ENCODE measurements around the gene ECE1.

The ECE1 gene

GRCh38 chr1:21318057-21318713 lies 27.9 kb upstream of the ECE1 start:
- no peaks in the 10 kb centered on the region for H3K27me3 ChIP-seq (replicated peaks; ENCODE audit: control insufficient read depth, insufficient read depth, low read length)
- no peak for DNase-seq (ENCODE audit: extremely low read depth, insufficient read length)
- H3K4me3 ChIP-seq (replicated peaks; ENCODE audit: low read depth, low read length), result no peak overlapping the region
- TF ChIP-seq, protein P1, sequence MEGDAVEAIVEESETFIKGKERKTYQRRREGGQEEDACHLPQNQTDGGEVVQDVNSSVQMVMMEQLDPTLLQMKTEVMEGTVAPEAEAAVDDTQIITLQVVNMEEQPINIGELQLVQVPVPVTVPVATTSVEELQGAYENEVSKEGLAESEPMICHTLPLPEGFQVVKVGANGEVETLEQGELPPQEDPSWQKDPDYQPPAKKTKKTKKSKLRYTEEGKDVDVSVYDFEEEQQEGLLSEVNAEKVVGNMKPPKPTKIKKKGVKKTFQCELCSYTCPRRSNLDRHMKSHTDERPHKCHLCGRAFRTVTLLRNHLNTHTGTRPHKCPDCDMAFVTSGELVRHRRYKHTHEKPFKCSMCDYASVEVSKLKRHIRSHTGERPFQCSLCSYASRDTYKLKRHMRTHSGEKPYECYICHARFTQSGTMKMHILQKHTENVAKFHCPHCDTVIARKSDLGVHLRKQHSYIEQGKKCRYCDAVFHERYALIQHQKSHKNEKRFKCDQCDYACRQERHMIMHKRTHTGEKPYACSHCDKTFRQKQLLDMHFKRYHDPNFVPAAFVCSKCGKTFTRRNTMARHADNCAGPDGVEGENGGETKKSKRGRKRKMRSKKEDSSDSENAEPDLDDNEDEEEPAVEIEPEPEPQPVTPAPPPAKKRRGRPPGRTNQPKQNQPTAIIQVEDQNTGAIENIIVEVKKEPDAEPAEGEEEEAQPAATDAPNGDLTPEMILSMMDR (IDR thresholded peaks at IDR 0.05; ENCODE audit: insufficient read depth, low read length, poor library complexity, severe bottlenecking), result no peak
- H3K36me3 ChIP-seq (ENCODE audit: control insufficient read depth, insufficient read depth, low read length), result no peaks in the 10 kb centered on the region

DNA sequence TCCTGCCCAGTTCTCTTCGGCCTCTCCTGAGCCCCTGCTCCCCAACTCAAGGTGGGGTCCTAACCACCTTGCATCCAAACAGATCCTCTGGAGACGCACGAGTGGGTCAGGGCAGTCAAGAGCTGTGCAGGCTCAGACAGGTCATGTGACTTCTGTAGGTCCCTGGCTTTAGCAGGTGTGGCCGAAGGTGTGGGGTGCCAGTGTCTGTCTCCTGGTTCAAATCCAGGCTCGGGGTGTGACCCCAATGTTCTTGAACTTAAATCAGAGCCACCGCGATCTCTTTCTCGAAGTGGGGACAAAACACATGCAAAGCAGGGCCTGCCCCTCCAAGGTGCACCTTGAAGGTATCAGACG lies 27.4 kb upstream of the ECE1 start:
- Histone ChIP-seq H3K36me3 (ENCODE audit: control insufficient read depth, insufficient read depth, low read length) (no peaks in the 10 kb centered on the region), H3K27me3 (replicated peaks; ENCODE audit: control insufficient read depth, insufficient read depth, low read length) (no peaks in the 10 kb centered on the region), H3K4me3 (replicated peaks; ENCODE audit: low read depth, low read length) (no peak overlapping the region)
- no peak for DNase-seq (ENCODE audit: extremely low read depth, insufficient read length)
- TF ChIP-seq, protein P1 (IDR thresholded peaks at IDR 0.05; ENCODE audit: insufficient read depth, low read length, poor library complexity, severe bottlenecking), result no peak

DNA sequence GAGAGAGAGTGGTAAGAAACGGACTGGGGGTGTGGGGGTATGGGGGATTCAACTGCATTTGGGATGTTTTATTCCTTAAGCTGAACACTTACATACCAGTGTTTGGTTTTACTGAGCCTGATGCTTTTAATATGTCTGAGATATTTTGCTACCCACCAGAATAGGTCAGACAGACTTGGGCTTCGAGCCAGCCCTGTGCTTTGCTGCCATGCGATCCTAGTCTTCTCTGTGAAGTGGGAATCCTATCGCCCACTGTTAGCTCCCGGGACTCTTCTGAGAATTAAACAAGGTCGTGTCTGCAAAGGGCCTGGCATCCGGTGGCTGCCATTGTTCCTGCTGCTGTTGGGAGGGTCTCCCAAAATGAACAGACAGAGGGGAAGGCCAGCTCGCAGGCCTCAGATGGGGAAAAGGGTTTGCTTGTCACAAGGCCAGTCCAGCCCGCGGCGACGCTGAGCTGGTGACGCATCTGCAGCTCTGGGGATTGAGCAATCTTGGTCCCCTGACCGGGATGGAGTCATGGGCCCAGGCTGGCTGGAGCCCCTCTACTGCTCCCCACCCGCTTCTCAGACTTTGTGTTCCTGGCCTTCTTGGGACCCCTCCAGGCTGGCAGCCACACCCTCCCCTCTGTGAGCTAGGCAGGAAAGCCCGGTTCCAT lies 26.9 kb upstream of the ECE1 start:
- DNase-seq (ENCODE audit: extremely low read depth, insufficient read length), result no peak

DNA sequence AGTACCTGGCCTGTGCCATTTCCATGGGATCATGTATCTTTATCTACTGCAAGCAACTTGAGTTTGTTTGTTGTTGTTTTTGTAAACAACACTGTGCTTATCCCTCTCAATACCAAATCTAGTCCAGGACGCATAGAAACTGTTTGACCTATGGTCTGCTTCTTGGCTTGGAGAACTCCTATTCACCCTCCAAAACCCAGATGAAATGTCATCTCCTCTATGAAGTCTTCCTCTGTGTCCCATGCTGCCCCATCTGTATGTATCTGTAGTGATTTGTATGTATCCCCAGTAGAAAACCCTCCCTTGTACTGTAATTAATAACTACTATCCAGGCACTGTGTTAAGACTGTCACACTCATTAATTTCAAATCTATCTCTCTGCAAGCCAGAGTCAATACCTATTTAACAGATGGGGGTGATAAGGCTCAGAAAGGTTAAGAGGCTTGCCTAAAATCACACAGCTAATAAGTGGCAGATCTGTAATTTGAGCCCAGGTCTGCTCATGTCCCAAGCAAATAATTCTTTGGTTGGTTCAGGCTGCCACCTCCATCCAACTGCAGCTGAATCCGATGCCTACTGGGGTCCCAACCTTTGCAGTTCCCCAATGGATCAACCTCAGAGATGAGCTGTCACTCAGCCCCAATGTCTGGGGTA lies 24.6 kb upstream of the ECE1 start:
- TF ChIP-seq, protein P1 (IDR thresholded peaks at IDR 0.05; ENCODE audit: insufficient read depth, low read length, poor library complexity, severe bottlenecking), result no peak

More for the DNA sequence above, 26.9 kb upstream of the ECE1 start:
- TF ChIP-seq, protein P1 (IDR thresholded peaks at IDR 0.05; ENCODE audit: insufficient read depth, low read length, poor library complexity, severe bottlenecking), result no peak
- Histone ChIP-seq H3K4me3 (replicated peaks; ENCODE audit: low read depth, low read length) (no peak overlapping the region), H3K27me3 (replicated peaks; ENCODE audit: control insufficient read depth, insufficient read depth, low read length) (no peaks in the 10 kb centered on the region), H3K36me3 (ENCODE audit: control insufficient read depth, insufficient read depth, low read length) (no peaks in the 10 kb centered on the region)

GRCh38 chr1:21313886-21314721 lies 23.8 kb upstream of the ECE1 start:
- Histone ChIP-seq H3K27me3 (replicated peaks; ENCODE audit: control insufficient read depth, insufficient read depth, low read length) (no peaks in the 10 kb centered on the region), H3K4me3 (replicated peaks; ENCODE audit: low read depth, low read length) (no peak overlapping the region), H3K36me3 (ENCODE audit: control insufficient read depth, insufficient read depth, low read length) (no peaks in the 10 kb centered on the region)
- TF ChIP-seq, protein P1 (IDR thresholded peaks at IDR 0.05; ENCODE audit: insufficient read depth, low read length, poor library complexity, severe bottlenecking), result no peak
- DNase-seq (ENCODE audit: extremely low read depth, insufficient read length), result no peak

More for the DNA sequence above, 24.6 kb upstream of the ECE1 start:
- Histone ChIP-seq H3K36me3 (ENCODE audit: control insufficient read depth, insufficient read depth, low read length) (no peaks in the 10 kb centered on the region), H3K27me3 (replicated peaks; ENCODE audit: control insufficient read depth, insufficient read depth, low read length) (no peaks in the 10 kb centered on the region), H3K4me3 (replicated peaks; ENCODE audit: low read depth, low read length) (no peak overlapping the region)
- no peak for DNase-seq (ENCODE audit: extremely low read depth, insufficient read length)
